MM.1S (cell line): ENCODE data around the gene RAPGEF6.

Experiments
- DNase-seq: peaks from one replicate; pipeline ENCODE4 v3.0.0-alpha.2; 2015
- H2AFZ ChIP-seq: fragments of 300-600 bp; sonication (generic); 2 replicates; pipeline ENCODE4 v1.6.0; 2016; ENCODE audit warnings: antibody characterized with exemption, low read length
- H3F3A ChIP-seq: fragments of 300-600 bp; sonication (generic); 2 replicates; pipeline ENCODE4 v1.6.1; 2016; ENCODE audit warnings: mild to moderate bottlenecking, antibody characterized with exemption, low read length, moderate library complexity, mixed read lengths; ENCODE audit not compliant: insufficient read depth
- H3K27ac ChIP-seq: fragments of 300-600 bp; sonication (generic); 2 replicates; pipeline ENCODE4 v1.5.1; 2016; ENCODE audit warnings: mild to moderate bottlenecking, low read length
- H3K27me3 ChIP-seq: fragments of 300-600 bp; sonication (generic); replicated peaks from 2 replicates; pipeline ENCODE4 v1.6.0; 2016; ENCODE audit warnings: low read length; ENCODE audit not compliant: insufficient read depth
- H3K36me3 ChIP-seq: fragments of 300-600 bp; sonication (generic); replicated peaks from 2 replicates; pipeline ENCODE4 v1.6.1; 2016; ENCODE audit warnings: mild to moderate bottlenecking, low read length, mixed read lengths; ENCODE audit not compliant: insufficient read depth
- H3K4me1 ChIP-seq: fragments of 300-600 bp; sonication (generic); 2 replicates; pipeline ENCODE4 v1.6.1; 2016; ENCODE audit warnings: low read length, mixed read lengths
- H3K4me2 ChIP-seq: fragments of 300-600 bp; sonication (generic); 2 replicates; pipeline ENCODE4 v1.6.0; 2016; ENCODE audit warnings: low read depth, low read length
- H3K4me3 ChIP-seq: fragments of 300-600 bp; sonication (generic); 2 replicates; pipeline ENCODE4 v1.5.1; 2016; ENCODE audit warnings: low read length, mixed read lengths
- H3K79me2 ChIP-seq: fragments of 300-600 bp; sonication (generic); 2 replicates; pipeline ENCODE4 v1.6.1; 2016; ENCODE audit warnings: mixed run types, low read length, mixed read lengths
- H3K9ac ChIP-seq: fragments of 300-600 bp; sonication (generic); 2 replicates; pipeline ENCODE4 v1.6.1; 2016; ENCODE audit warnings: low read length, mixed read lengths
- H3K9me2 ChIP-seq: fragments of 300-600 bp; sonication (generic); replicated peaks from 2 replicates; pipeline ENCODE4 v1.6.1; 2016; ENCODE audit warnings: mild to moderate bottlenecking, low read length, mixed read lengths; ENCODE audit not compliant: insufficient read depth
- H3K9me3 ChIP-seq: fragments of 300-600 bp; sonication (generic); replicated peaks from 2 replicates; pipeline ENCODE4 v1.6.1; 2016; ENCODE audit warnings: mild to moderate bottlenecking, low read length, mixed read lengths; ENCODE audit not compliant: insufficient read depth
- H4K20me1 ChIP-seq: fragments of 300-600 bp; sonication (generic); 2 replicates; pipeline ENCODE4 v1.6.1; 2016; ENCODE audit warnings: mild to moderate bottlenecking, low read length, moderate library complexity, mixed read lengths; ENCODE audit not compliant: insufficient read depth
- EZH2 ChIP-seq: fragments of 300-600 bp; sonication (generic); optimal IDR thresholded peaks from 2 replicates; pipeline ENCODE3; 2017; ENCODE audit warnings: low read depth, mild to moderate bottlenecking, antibody characterized with exemption, low read length, mixed read lengths
- EZH2phosphoT487 ChIP-seq: fragments of 300-600 bp; sonication (generic); IDR thresholded peaks from 2 replicates; pipeline ENCODE4 v1.6.1; 2018; ENCODE audit warnings: antibody characterized with exemption, low read length
- TF ChIP-seq, protein P1 (sequence below): fragments of 300-600 bp; sonication (generic); IDR thresholded peaks from 2 replicates; pipeline ENCODE4 v1.5.1; 2016; ENCODE audit warnings: antibody characterized with exemption, low read length, mixed read lengths

RAPGEF6 gene

DNA sequence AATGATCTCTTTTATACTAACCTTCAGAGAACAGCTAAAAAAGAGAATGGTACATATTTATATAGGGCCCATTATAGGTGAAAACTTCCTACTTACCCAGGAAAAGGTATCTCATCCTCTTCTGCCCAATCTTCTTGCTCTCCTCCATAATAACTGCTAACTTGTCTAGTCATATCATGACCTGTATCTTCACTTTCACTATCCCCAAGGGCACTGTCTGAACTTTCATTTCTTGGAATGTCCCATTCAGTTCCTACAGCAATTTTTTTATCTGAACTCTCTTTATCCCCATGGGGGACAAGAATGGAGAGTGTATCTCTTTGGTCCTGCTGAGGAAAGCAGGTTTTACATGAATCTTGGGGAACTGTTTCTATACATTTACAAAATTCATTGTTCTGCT is 36.4 kb upstream of the RAPGEF6 start:
- Histone ChIP-seq H3K4me3 (no peak overlapping the region), H3K9me2 (no peaks in the 10 kb centered on the region), H3K4me1 (no peaks in the 10 kb centered on the region), H3F3A (0 out of 2 replicates have a peak, but pooled peaks cover 2% of the 10 kb centered on the region), H3K9ac (no peak overlapping the region), H3K27ac (no peak overlapping the region), H3K4me2 (no peak overlapping the region), H3K36me3 (peaks cover 5% of the 10 kb centered on the region; the same call in 1 of the 2 replicates), H3K79me2 (no peaks in the 10 kb centered on the region; the same call in 1 of the 2 replicates), H3K9me3 (no peaks in the 10 kb centered on the region), H3K27me3 (no peaks in the 10 kb centered on the region), H2AFZ (no peak overlapping the region), H4K20me1 (no peaks in the 10 kb centered on the region; the same call in 1 of the 2 replicates)
- no peak for DNase-seq
- TF ChIP-seq EZH2phosphoT487 (no peak), EZH2 (no peak)
- TF ChIP-seq, protein P1, sequence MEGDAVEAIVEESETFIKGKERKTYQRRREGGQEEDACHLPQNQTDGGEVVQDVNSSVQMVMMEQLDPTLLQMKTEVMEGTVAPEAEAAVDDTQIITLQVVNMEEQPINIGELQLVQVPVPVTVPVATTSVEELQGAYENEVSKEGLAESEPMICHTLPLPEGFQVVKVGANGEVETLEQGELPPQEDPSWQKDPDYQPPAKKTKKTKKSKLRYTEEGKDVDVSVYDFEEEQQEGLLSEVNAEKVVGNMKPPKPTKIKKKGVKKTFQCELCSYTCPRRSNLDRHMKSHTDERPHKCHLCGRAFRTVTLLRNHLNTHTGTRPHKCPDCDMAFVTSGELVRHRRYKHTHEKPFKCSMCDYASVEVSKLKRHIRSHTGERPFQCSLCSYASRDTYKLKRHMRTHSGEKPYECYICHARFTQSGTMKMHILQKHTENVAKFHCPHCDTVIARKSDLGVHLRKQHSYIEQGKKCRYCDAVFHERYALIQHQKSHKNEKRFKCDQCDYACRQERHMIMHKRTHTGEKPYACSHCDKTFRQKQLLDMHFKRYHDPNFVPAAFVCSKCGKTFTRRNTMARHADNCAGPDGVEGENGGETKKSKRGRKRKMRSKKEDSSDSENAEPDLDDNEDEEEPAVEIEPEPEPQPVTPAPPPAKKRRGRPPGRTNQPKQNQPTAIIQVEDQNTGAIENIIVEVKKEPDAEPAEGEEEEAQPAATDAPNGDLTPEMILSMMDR: no peak

DNA sequence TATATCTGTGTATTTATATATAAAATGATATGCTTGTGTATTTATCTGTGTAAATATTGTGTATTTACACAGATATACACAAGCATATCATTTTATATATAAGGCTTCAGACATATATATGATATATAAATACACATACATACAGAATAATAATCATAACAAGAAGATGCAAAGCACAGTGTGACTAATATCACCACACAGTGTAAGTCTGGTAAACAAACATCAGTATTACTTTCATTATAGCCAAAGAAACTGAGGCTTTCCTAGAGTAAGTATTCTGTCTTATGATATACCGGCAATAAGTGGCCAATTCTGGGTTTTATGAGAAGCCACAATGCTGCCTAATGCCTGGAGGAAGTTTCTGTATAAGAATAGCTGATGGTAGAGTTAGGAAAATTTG is 29.9 kb upstream of the RAPGEF6 start:
- H3K27me3 ChIP-seq: no peaks in the 10 kb centered on the region
- H3K36me3 ChIP-seq: no peaks in the 10 kb centered on the region; the same call in 1 of the 2 replicates

DNA sequence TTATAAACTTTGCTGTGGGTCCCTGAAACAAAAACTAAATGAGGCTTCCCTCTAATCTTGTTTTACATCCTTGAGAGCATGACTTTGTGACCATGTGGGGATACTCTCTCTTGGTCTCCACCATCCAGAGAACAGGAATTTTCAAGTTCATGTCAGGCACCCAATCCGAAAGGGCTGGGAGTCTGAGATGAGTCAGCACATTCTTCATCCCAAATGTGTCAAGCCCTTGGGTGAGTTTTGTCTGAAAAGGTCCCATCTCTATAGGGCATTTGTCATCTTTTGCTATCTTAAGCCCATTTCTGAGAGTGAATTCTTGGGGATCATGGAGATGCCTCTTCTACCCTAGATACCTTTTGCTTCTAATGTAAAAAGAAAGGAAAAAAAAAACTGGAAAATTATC is 26.9 kb upstream of the RAPGEF6 start:
- no peak for DNase-seq
- Histone ChIP-seq H3K4me1 (no peaks in the 10 kb centered on the region), H3K27me3 (no peaks in the 10 kb centered on the region), H3K79me2 (no peaks in the 10 kb centered on the region; the same call in 1 of the 2 replicates), H3K36me3 (no peaks in the 10 kb centered on the region; the same call in 1 of the 2 replicates), H4K20me1 (no peaks in the 10 kb centered on the region; the same call in 1 of the 2 replicates), H3K9me3 (no peaks in the 10 kb centered on the region), H2AFZ (no peak overlapping the region), H3K9me2 (no peaks in the 10 kb centered on the region), H3K4me3 (no peak overlapping the region), H3K27ac (no peak overlapping the region), H3K4me2 (no peak overlapping the region), H3K9ac (no peak overlapping the region), H3F3A (0 out of 2 replicates have a peak, but pooled peaks cover 2% of the 10 kb centered on the region)
- TF ChIP-seq, protein P1: no peak
- TF ChIP-seq EZH2 (no peak), EZH2phosphoT487 (no peak)

More for the DNA sequence above, 29.9 kb upstream of the RAPGEF6 start:
- no peak for DNase-seq
- Histone ChIP-seq H3K4me1 (no peaks in the 10 kb centered on the region), H3K4me3 (no peak overlapping the region), H4K20me1 (no peaks in the 10 kb centered on the region; the same call in 1 of the 2 replicates), H3F3A (0 out of 2 replicates have a peak, but pooled peaks cover 2% of the 10 kb centered on the region), H3K9ac (no peak overlapping the region), H3K9me3 (no peaks in the 10 kb centered on the region), H3K4me2 (no peak overlapping the region), H2AFZ (no peak overlapping the region), H3K9me2 (no peaks in the 10 kb centered on the region), H3K79me2 (no peaks in the 10 kb centered on the region; the same call in 1 of the 2 replicates), H3K27ac (no peak overlapping the region)
- TF ChIP-seq EZH2 (no peak), EZH2phosphoT487 (no peak)
- TF ChIP-seq, protein P1: no peak
